H1 (cell line): Measurements from ENCODE around the gene CCDC124. TPM values are rescaled to one million over a fixed set of nuclear protein-coding genes. Genes with fewer than 3 reads are reported as not detected.

Experiments used
- CTCF ChIA-PET: fragments of 300-600 bp; sonication (Branson Sonifier 250); formaldehyde crosslinking; loops from one replicate; lab custom pipeline; 2021; ENCODE audit not compliant: partially characterized antibody; lab: Charles Lee
- POLR2A ChIA-PET: fragments of 300-600 bp; sonication (Branson Sonifier 250); formaldehyde crosslinking; loops from one replicate; lab custom pipeline; 2021; ENCODE audit warnings: inconsistent platforms; ENCODE audit not compliant: partially characterized antibody; lab: Charles Lee
- DNase-seq, 2 experiments: peaks; one replicate each; pipeline versions ENCODE4 v3.0.0 to v3.0.0-alpha.2; 2010 to 2022; ENCODE audit warnings: low spot score in 2 of 2, low read depth in 1 of 2, mixed read lengths in 1 of 2
- FAIRE-seq: peaks from 2 replicates; lab custom pipeline; 2011; peaks lifted over from hg19 to GRCh38; lab: Jason Lieb, UNC
- H2AFZ ChIP-seq: 2 replicates; pipeline ENCODE4 v1.8.1; 2012; ENCODE audit warnings: low read length, inconsistent platforms
- H2AK5ac ChIP-seq: 2 replicates; pipeline ENCODE4 v1.6.1; 2013; ENCODE audit warnings: low read depth, low read length
- H2BK120ac ChIP-seq: replicated peaks from 2 replicates; pipeline ENCODE3; 2013; ENCODE audit warnings: low read depth, low read length, inconsistent platforms
- H2BK12ac ChIP-seq: 2 replicates; pipeline ENCODE4 v1.6.1; 2013; ENCODE audit warnings: low read depth, low read length
- H2BK15ac ChIP-seq: 2 replicates; pipeline ENCODE4 v1.6.1; 2013; ENCODE audit warnings: low read length
- H2BK20ac ChIP-seq: 2 replicates; pipeline ENCODE4 v1.6.1; 2013; ENCODE audit warnings: low read length
- H2BK5ac ChIP-seq: 2 replicates; pipeline ENCODE4 v1.6.1; 2013; ENCODE audit warnings: low read depth, low read length
- H3K14ac ChIP-seq: 2 replicates; pipeline ENCODE4 v1.6.1; 2013; ENCODE audit warnings: inconsistent platforms; ENCODE audit not compliant: insufficient read length
- H3K18ac ChIP-seq: 2 replicates; pipeline ENCODE4 v1.6.1; 2013; ENCODE audit warnings: low read length; ENCODE audit errors: extremely low read depth
- H3K23ac ChIP-seq: 2 replicates; pipeline ENCODE4 v1.6.1; 2013; ENCODE audit warnings: inconsistent platforms; ENCODE audit not compliant: insufficient read length
- H3K23me2 ChIP-seq: 2 replicates; pipeline ENCODE4 v1.6.1; 2013; ENCODE audit warnings: low read depth, low read length
- H3K27ac ChIP-seq: 2 replicates; pipeline ENCODE4 v1.6.1; 2011; ENCODE audit warnings: low read depth, low read length, inconsistent platforms
- H3K27me3 ChIP-seq, 4 experiments: replicated peaks in 1 of 4; 1 replicate in 1 of 4; 2 replicates in 3 of 4; pipeline versions ENCODE4 v1.6.1 to v1.8.1; 2011 to 2013; ENCODE audit warnings: low read length in 3 of 4, mild to moderate bottlenecking in 3 of 4, inconsistent platforms in 2 of 4, mixed read lengths in 2 of 4, moderate library complexity in 1 of 4; ENCODE audit not compliant: control insufficient read depth in 3 of 4, insufficient read depth in 3 of 4; ENCODE audit errors: extremely low read depth in 1 of 4
- H3K36me3 ChIP-seq, 4 experiments: 2 replicates each; pipeline versions ENCODE4 v1.6.1 to v1.8.1; 2011 to 2013; ENCODE audit warnings: mild to moderate bottlenecking in 4 of 4, low read length in 3 of 4, moderate library complexity in 2 of 4, control low read depth in 1 of 4, inconsistent platforms in 1 of 4; ENCODE audit not compliant: insufficient read depth in 4 of 4, control insufficient read depth in 2 of 4
- H3K4ac ChIP-seq: replicated peaks from 2 replicates; pipeline ENCODE3; 2013; ENCODE audit warnings: low read length, low read depth, mixed read lengths, inconsistent platforms; ENCODE audit not compliant: insufficient read length
- H3K4me1 ChIP-seq, 4 experiments: replicated peaks in 1 of 4; 1 replicate in 1 of 4; 2 replicates in 3 of 4; pipeline versions ENCODE4 v1.6.1 to v1.8.1; 2011 to 2013; ENCODE audit warnings: low read length in 3 of 4, inconsistent platforms in 2 of 4, mixed read lengths in 1 of 4; ENCODE audit not compliant: insufficient read depth in 4 of 4, control insufficient read depth in 3 of 4
- H3K4me2 ChIP-seq, 2 experiments: 2 replicates each; pipeline versions ENCODE4 v1.6.1 to v1.8.1; 2011 to 2013; ENCODE audit warnings: low read depth in 2 of 2, low read length in 2 of 2, control low read depth in 1 of 2, inconsistent platforms in 1 of 2, mild to moderate bottlenecking in 1 of 2; ENCODE audit not compliant: insufficient read depth in 1 of 2
- H3K4me3 ChIP-seq, 4 experiments: fragments of 200-600, 300-600 bp in 1 of 4; sonication (generic), shearing (Covaris generic), sonication (Bioruptor Twin) in 1 of 4; 2 replicates each; pipeline versions ENCODE4 v1.5.1 to v1.8.1; 2011 to 2016; ENCODE audit warnings: low read length in 4 of 4, low read depth in 3 of 4, control low read depth in 2 of 4, inconsistent platforms in 2 of 4, mild to moderate bottlenecking in 2 of 4, mixed read lengths in 1 of 4, moderate library complexity in 1 of 4; ENCODE audit not compliant: insufficient read depth in 2 of 4; ENCODE audit errors: extremely low read depth in 1 of 4
- H3K56ac ChIP-seq: replicated peaks from 2 replicates; pipeline ENCODE3; 2013; ENCODE audit warnings: low read depth, mild to moderate bottlenecking, mixed read lengths, low read length, inconsistent platforms; ENCODE audit not compliant: insufficient read length
- H3K79me1 ChIP-seq: 2 replicates; pipeline ENCODE4 v1.6.1; 2013; ENCODE audit warnings: low read depth, low read length, control low read depth
- H3K79me2 ChIP-seq, 2 experiments: 2 replicates each; pipeline versions ENCODE4 v1.6.1 to v1.8.1; 2012 to 2013; ENCODE audit warnings: low read length in 2 of 2, mild to moderate bottlenecking in 2 of 2, inconsistent platforms in 1 of 2; ENCODE audit not compliant: insufficient read depth in 2 of 2, control insufficient read depth in 1 of 2
- H3K9ac ChIP-seq, 4 experiments: replicated peaks in 1 of 4; 1 replicate in 1 of 4; 2 replicates in 3 of 4; pipeline versions ENCODE4 v1.6.1 to v1.8.1; 2011 to 2013; ENCODE audit warnings: low read depth in 3 of 4, low read length in 3 of 4, control low read depth in 2 of 4, mild to moderate bottlenecking in 2 of 4, moderate library complexity in 2 of 4, inconsistent platforms in 1 of 4; ENCODE audit errors: extremely low read depth in 1 of 4
- H3K9me3 ChIP-seq, 2 experiments: 2 replicates each; pipeline versions ENCODE4 v1.6.1 to v1.8.1; 2012 to 2013; ENCODE audit warnings: mild to moderate bottlenecking in 2 of 2, moderate library complexity in 2 of 2, control low read depth in 1 of 2, inconsistent platforms in 1 of 2, low read depth in 1 of 2, low read length in 1 of 2, mixed read lengths in 1 of 2; ENCODE audit not compliant: insufficient read depth in 2 of 2
- H4K20me1 ChIP-seq, 2 experiments: replicated peaks in 1 of 2; 2 replicates each; pipeline versions ENCODE3 to v1.8.1; 2011 to 2013; ENCODE audit warnings: inconsistent platforms in 2 of 2, low read length in 2 of 2, mild to moderate bottlenecking in 1 of 2; ENCODE audit not compliant: insufficient read depth in 2 of 2, control insufficient read depth in 1 of 2
- H4K5ac ChIP-seq: 2 replicates; pipeline ENCODE4 v1.6.1; 2013; ENCODE audit warnings: low read length, low read depth, mixed read lengths, inconsistent platforms; ENCODE audit not compliant: insufficient read length
- H4K8ac ChIP-seq: 2 replicates; pipeline ENCODE4 v1.8.0; 2013; ENCODE audit warnings: mild to moderate bottlenecking, moderate library complexity, low read length, inconsistent platforms; ENCODE audit not compliant: insufficient read depth; ENCODE audit errors: extremely low read depth
- H4K91ac ChIP-seq: replicated peaks from 2 replicates; pipeline ENCODE3; 2013; ENCODE audit warnings: low read length, mixed read lengths, inconsistent platforms; ENCODE audit not compliant: insufficient read length
- BRCA1 ChIP-seq: IDR thresholded peaks from 2 replicates; pipeline ENCODE4 v1.6.1; 2012; ENCODE audit warnings: low read depth, low read length, improper control_type of control experiment
- GTF2F1 ChIP-seq: IDR thresholded peaks from 2 replicates; pipeline ENCODE4 v1.6.1; 2012; ENCODE audit warnings: low read depth, low read length, improper control_type of control experiment, borderline replicate concordance
- HDAC2 ChIP-seq, 2 experiments: fragments of 300-600 bp in 1 of 2; sonication (generic) in 1 of 2; IDR thresholded peaks; 2 replicates each; pipeline ENCODE4 v1.6.1; 2011 to 2012; ENCODE audit warnings: low read depth in 2 of 2, low read length in 2 of 2, mild to moderate bottlenecking in 2 of 2, moderate library complexity in 2 of 2, borderline replicate concordance in 1 of 2, inconsistent platforms in 1 of 2
- HDAC6 ChIP-seq: IDR thresholded peaks from one replicate; pipeline ENCODE4 v1.7.1; 2012; ENCODE audit warnings: low read depth, mild to moderate bottlenecking, inconsistent platforms, low read length, moderate library complexity
- KDM1A ChIP-seq: fragments of 200-600, 300-600 bp; sonication (generic); IDR thresholded peaks from 2 replicates; pipeline ENCODE4 v1.7.1; 2016; ENCODE audit warnings: mild to moderate bottlenecking, low read length, borderline replicate concordance
- RXRA ChIP-seq: IDR thresholded peaks from 2 replicates; pipeline ENCODE4 v1.6.1; 2011; ENCODE audit warnings: low read depth, mild to moderate bottlenecking, low read length, moderate library complexity; ENCODE audit not compliant: insufficient read depth
- SP2 ChIP-seq: IDR thresholded peaks from 2 replicates; pipeline ENCODE4 v1.6.1; 2012; ENCODE audit warnings: mild to moderate bottlenecking, low read length, inconsistent platforms
- YY1 ChIP-seq: IDR thresholded peaks from 2 replicates; pipeline ENCODE4 v1.6.1; 2011; ENCODE audit warnings: low read depth, mild to moderate bottlenecking, low read length
- WGBS, 2 experiments: shearing (Covaris generic) in 1 of 2; methylation state at CpG; one replicate each; pipeline versions ENCODE4 v1.1.6 to v1.1.7; 2013 to 2015; ENCODE audit warnings: low lambda C conversion rate in 2 of 2, mixed read lengths in 2 of 2, inconsistent platforms in 1 of 2, low coverage in 1 of 2, missing lambda C conversion rate in 1 of 2; ENCODE audit not compliant: insufficient replicate concordance in 2 of 2, insufficient coverage in 1 of 2, insufficient read length in 1 of 2; ENCODE audit errors: extremely low coverage in 1 of 2, missing lambda C conversion rate in 1 of 2; 5-methylcytosine and 5-hydroxymethylcytosine counted together
- polyA plus RNA-seq, 7 experiments: library from polyadenylated mRNA; depleted of rRNA in 3 of 7; stranded (reverse) in 5 of 7; unstranded in 2 of 7; fragments of >200 nt in 5 of 7; fragments of 200-250 nt in 2 of 7; gene quantifications; 1 replicate in 5 of 7; 2 replicates in 1 of 7; 4 replicates in 1 of 7; pipeline versions ENCODE4 v1.2.1 to v1.2.3, GENCODE V29; 2011 to 2013; ENCODE audit warnings: missing spikeins in 2 of 7, mixed read lengths in 2 of 7
- total RNA-seq: library from RNA; stranded (reverse); fragmentation: NEBNext Ultra II Directional; extraction: Animal tissue kit (Norgen Biotek cat#: 25700); gene quantifications from 2 replicates; pipeline ENCODE4 v1.2.1, GENCODE V29; 2021
- TF ChIP-seq, protein P1 (sequence below), 3 experiments: IDR thresholded peaks; 1 replicate in 2 of 3; 2 replicates in 1 of 3; pipeline versions ENCODE4 v1.5.1 to v1.6.1; 2011; ENCODE audit warnings: low read length in 3 of 3, mild to moderate bottlenecking in 3 of 3, inconsistent platforms in 2 of 3, low read depth in 1 of 3, moderate library complexity in 1 of 3; ENCODE audit not compliant: insufficient read depth in 1 of 3; ENCODE audit errors: control extremely low read depth in 1 of 3

Gene CCDC124
- total and polyA plus RNA-seq, 2 of the 8 experiments (the other 6 are each of a cell fraction or from before 2014, with no cell fraction given): 95.2 to 103 TPM

DNA sequence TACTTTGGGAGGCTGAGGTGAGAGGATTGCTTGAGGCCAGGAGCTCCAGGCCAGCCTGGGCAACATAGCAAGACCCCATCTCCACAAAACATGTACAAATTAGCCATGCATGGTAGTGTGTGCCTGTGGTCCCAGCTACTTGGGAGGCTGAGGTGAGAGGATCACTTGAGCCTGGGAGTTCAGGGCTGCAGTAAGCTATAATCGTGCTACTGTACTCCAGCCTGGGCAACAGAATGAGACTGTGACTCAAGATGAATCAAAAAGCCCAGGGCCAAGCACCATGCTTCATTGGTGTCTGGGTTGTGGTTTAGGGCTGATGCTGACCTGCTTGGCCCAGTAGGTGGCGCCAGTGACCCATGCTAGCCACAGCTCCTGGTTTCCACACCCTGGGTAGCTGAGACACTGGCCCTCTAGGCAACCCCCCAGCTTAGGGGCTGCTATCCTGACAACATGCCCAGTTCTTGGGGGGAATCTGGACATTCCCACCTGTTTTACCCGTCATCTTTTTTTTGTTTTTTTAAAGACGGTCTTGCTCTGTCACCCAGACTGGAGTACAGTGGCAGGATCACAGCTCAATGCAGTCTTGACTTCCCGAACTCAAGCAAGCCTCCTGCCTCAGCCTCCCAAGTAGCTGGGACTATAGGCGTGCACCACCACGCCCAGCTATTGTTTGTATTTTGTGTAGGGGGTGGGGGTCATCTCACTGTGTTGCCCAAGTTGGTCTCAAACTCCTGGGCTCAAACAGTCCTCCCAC lies 5.5 kb downstream of the CCDC124 start:
- 63% methylated on average over 7 of the region's 7 CpGs; no CpG with 5 or more reads in 1 of the 2 experiments for WGBS, 2 experiments
- Histone ChIP-seq H2BK120ac (no peak overlapping the region), H3K9ac (no peak overlapping the region), H3K4me2 (no peak overlapping the region), H3K23me2 (peaks cover 8% of the 10 kb centered on the region; the same call in 1 of the 2 replicates), H3K18ac (no peak overlapping the region), H3K4me1 (peaks cover 0 to 15% (median 11%) of the 10 kb centered on the region in 4 experiments; a peak in 6 of 7 replicates), H3K4me3 (no peak overlapping the region), H3K9me3 (no peaks in the 10 kb centered on the region), H3K79me1 (no peaks in the 10 kb centered on the region), H3K4ac (no peak overlapping the region), H2BK5ac (no peak overlapping the region), H3K79me2 (peaks cover 0 to 6% of the 10 kb centered on the region in 2 experiments; a peak in 2 of 4 replicates), H2AFZ (no peak overlapping the region), H3K36me3 (peaks cover 0 to 3% (median 0%) of the 10 kb centered on the region in 4 experiments; a peak in 1 of 8 replicates), H3K27me3 (no peaks in the 10 kb centered on the region), H3K27ac (no peak overlapping the region), H4K8ac (0 out of 2 replicates have a peak overlapping the region, but pooled peaks have one; percentile 12), H2BK12ac (no peak overlapping the region), H3K23ac (no peak overlapping the region), H4K91ac (no peak overlapping the region), H3K56ac (no peak overlapping the region), H4K5ac (no peak overlapping the region), H2BK15ac (no peak overlapping the region), H2AK5ac (no peak overlapping the region), H3K14ac (no peak overlapping the region), H4K20me1 (peaks cover 0 to 1% of the 10 kb centered on the region in 2 experiments), H2BK20ac (no peak overlapping the region)
- ChIA-PET CTCF (interaction anchor here (0.6 to 10.3 kb wide), 51 partner anchors 7 to 1244 kb away, joined by 3 to 200 read pairs (median 3); partner anchors contain the start of genes KCNN1 and SLC5A5), POLR2A (interaction anchor here (0.6 to 14.8 kb wide), 5 partner anchors 53 to 186 kb away, joined by 3 to 392 read pairs (median 3); partner anchors contain the start of genes RPL18A and SLC5A5)
- DNase-seq (peak in 1 of 2 experiments; percentile 93), FAIRE-seq (no peak)
- TF ChIP-seq SP2 (no peak), YY1 (no peak), RXRA (no peak), HDAC6 (no peak), GTF2F1 (no peak), KDM1A (peak; percentile 63; the same call in 1 of the 2 replicates), BRCA1 (no peak), HDAC2 (IDR thresholded peaks at IDR 0.05; ENCODE audit: borderline replicate concordance in 1 of 2, low read depth in 2 of 2, low read length in 2 of 2) (no peak)
- TF ChIP-seq, protein P1, sequence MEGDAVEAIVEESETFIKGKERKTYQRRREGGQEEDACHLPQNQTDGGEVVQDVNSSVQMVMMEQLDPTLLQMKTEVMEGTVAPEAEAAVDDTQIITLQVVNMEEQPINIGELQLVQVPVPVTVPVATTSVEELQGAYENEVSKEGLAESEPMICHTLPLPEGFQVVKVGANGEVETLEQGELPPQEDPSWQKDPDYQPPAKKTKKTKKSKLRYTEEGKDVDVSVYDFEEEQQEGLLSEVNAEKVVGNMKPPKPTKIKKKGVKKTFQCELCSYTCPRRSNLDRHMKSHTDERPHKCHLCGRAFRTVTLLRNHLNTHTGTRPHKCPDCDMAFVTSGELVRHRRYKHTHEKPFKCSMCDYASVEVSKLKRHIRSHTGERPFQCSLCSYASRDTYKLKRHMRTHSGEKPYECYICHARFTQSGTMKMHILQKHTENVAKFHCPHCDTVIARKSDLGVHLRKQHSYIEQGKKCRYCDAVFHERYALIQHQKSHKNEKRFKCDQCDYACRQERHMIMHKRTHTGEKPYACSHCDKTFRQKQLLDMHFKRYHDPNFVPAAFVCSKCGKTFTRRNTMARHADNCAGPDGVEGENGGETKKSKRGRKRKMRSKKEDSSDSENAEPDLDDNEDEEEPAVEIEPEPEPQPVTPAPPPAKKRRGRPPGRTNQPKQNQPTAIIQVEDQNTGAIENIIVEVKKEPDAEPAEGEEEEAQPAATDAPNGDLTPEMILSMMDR (IDR thresholded peaks at IDR 0.05; ENCODE audit: control extremely low read depth in 1 of 3, insufficient read depth in 1 of 3, low read depth in 1 of 3, low read length in 3 of 3): peak; percentile 96 to 98 (median 96)
